ENCODE results near the gene OTUD7B. TPM values are rescaled to one million over a fixed set of nuclear protein-coding genes. Genes with fewer than 3 reads are reported as not detected.

The OTUD7B gene
- total RNA-seq, 1 donor from 2014 or later, result 48.9 TPM

GRCh38 chr1:149914545-149914944 is 96.0 kb downstream of the OTUD7B start:
- H3K27me3 Mint-ChIP-seq (ENCODE audit: low read depth), result no peaks in the 10 kb centered on the region
- no peaks in the 10 kb centered on the region for H3K9me3 Mint-ChIP-seq
- no peak for TF ChIP-seq CTCF (IDR thresholded peaks at IDR 0.05; ENCODE audit: unreplicated experiment)
- H3K4me3 Mint-ChIP-seq, result no peak overlapping the region
- no peak overlapping the region for H3K27ac Mint-ChIP-seq
- peaks cover 13% of the 10 kb centered on the region for H3K36me3 Mint-ChIP-seq
- H3K4me1 Mint-ChIP-seq, result peaks cover 27% of the 10 kb centered on the region
- DNase-seq (ENCODE audit: low spot score in 2 of 2, unreplicated experiment in 2 of 2), result no peak

- Mint-ChIP-seq H3K27ac (no peak overlapping the region), H3K36me3 (peaks cover 24% of the 10 kb centered on the region), H3K4me3 (no peak overlapping the region), H3K4me1 (peaks cover 2% of the 10 kb centered on the region), H3K9me3 (no peaks in the 10 kb centered on the region), H3K27me3 (ENCODE audit: low read depth) (no peaks in the 10 kb centered on the region)
- no peak for DNase-seq (ENCODE audit: low spot score in 2 of 2, unreplicated experiment in 2 of 2)
- no peak for TF ChIP-seq CTCF (IDR thresholded peaks at IDR 0.05; ENCODE audit: unreplicated experiment)
Measured at GRCh38 chr1:149906570-149907075, 103.9 kb downstream of the OTUD7B start.

- H3K27ac Mint-ChIP-seq, result peak overlapping the region; percentile 74
- no peak for TF ChIP-seq CTCF (IDR thresholded peaks at IDR 0.05; ENCODE audit: unreplicated experiment)
- DNase-seq (ENCODE audit: low spot score in 2 of 2, unreplicated experiment in 2 of 2), result no peak
- peaks cover 22% of the 10 kb centered on the region for H3K4me1 Mint-ChIP-seq
- no peaks in the 10 kb centered on the region for H3K27me3 Mint-ChIP-seq (ENCODE audit: low read depth)
- H3K9me3 Mint-ChIP-seq, result no peaks in the 10 kb centered on the region
- H3K4me3 Mint-ChIP-seq, result no peak overlapping the region
- H3K36me3 Mint-ChIP-seq, result peaks cover 19% of the 10 kb centered on the region
Measured at GRCh38 chr1:149903836-149904491, 106.6 kb downstream of the OTUD7B start.

- Mint-ChIP-seq H3K4me3 (peak within 1 kb of the TSS; percentile 82), H3K27ac (peak within 1 kb of the TSS; percentile 97), H3K27me3 (ENCODE audit: low read depth) (no peaks in the 10 kb centered on the region), H3K9me3 (no peaks in the 10 kb centered on the region), H3K4me1 (peaks cover 23% of the 10 kb centered on the region), H3K36me3 (peaks cover 5% of the 10 kb centered on the region)
- TF ChIP-seq CTCF (IDR thresholded peaks at IDR 0.05; ENCODE audit: unreplicated experiment), result no peak
- peak; percentile 87 to 88 for DNase-seq (ENCODE audit: low spot score in 2 of 2, unreplicated experiment in 2 of 2)
Measured at GRCh38 chr1:149899460-149900284, 110.9 kb downstream of the OTUD7B start, which contains the start of gene BOLA1. BOLA1 (plus strand) TSS chr1:149899568; CDS start chr1:149900060, 492 bp downstream.

GRCh38 chr1:149896575-149896974 is 114.0 kb downstream of the OTUD7B start:
- no peak for TF ChIP-seq CTCF (IDR thresholded peaks at IDR 0.05; ENCODE audit: unreplicated experiment)
- peaks cover 21% of the 10 kb centered on the region for H3K4me1 Mint-ChIP-seq
- DNase-seq (ENCODE audit: low spot score in 2 of 2, unreplicated experiment in 2 of 2), result no peak
- H3K27me3 Mint-ChIP-seq (ENCODE audit: low read depth), result no peaks in the 10 kb centered on the region
- no peak overlapping the region for H3K27ac Mint-ChIP-seq
- H3K9me3 Mint-ChIP-seq, result no peaks in the 10 kb centered on the region
- H3K4me3 Mint-ChIP-seq, result no peak overlapping the region
- no peaks in the 10 kb centered on the region for H3K36me3 Mint-ChIP-seq

All from mesothelial cell of epicardium (in vitro differentiated cells).